Keratinocyte (primary cell): Measurements from ENCODE around the gene JAKMIP1. TPM values are rescaled to one million over a fixed set of nuclear protein-coding genes. Genes with fewer than 3 reads are reported as not detected.

Source experiments
- DNase-seq: peaks from one replicate; pipeline ENCODE4 v3.0.0-alpha.2; 2011; ENCODE audit warnings: low read depth, missing footprints, low spot score
- FAIRE-seq: peaks from 2 replicates; lab custom pipeline; 2011; peaks lifted over from hg19 to GRCh38; lab: Jason Lieb, UNC
- H2AFZ ChIP-seq: 2 replicates; pipeline ENCODE4 v1.6.0; 2012; ENCODE audit warnings: low read length, control low read depth, inconsistent platforms; ENCODE audit not compliant: control insufficient read depth
- H3K27ac ChIP-seq: 2 replicates; pipeline ENCODE4 v1.5.1; 2011; ENCODE audit warnings: low read length; ENCODE audit not compliant: control insufficient read depth, insufficient read depth
- H3K27me3 ChIP-seq: 3 replicates; pipeline ENCODE4 v1.6.0; 2011; ENCODE audit warnings: low read length; ENCODE audit not compliant: control insufficient read depth, insufficient read depth; ENCODE audit errors: extremely low read depth
- H3K36me3 ChIP-seq, 2 experiments: 2 replicates in 1 of 2; 3 replicates in 1 of 2; pipeline ENCODE4 v1.5.1; 2011; ENCODE audit warnings: low read length in 2 of 2, mild to moderate bottlenecking in 1 of 2; ENCODE audit not compliant: control insufficient read depth in 2 of 2, insufficient read depth in 2 of 2; ENCODE audit errors: extremely low read depth in 1 of 2
- H3K4me1 ChIP-seq: 3 replicates; pipeline ENCODE4 v1.5.1; 2011; ENCODE audit warnings: low read length; ENCODE audit not compliant: control insufficient read depth, insufficient read depth; ENCODE audit errors: extremely low read depth
- H3K4me2 ChIP-seq: 3 replicates; pipeline ENCODE4 v1.6.0; 2011; ENCODE audit warnings: low read depth, low read length; ENCODE audit not compliant: control insufficient read depth, insufficient read depth; ENCODE audit errors: extremely low read depth
- H3K4me3 ChIP-seq, 3 experiments: fragments of 200-600 bp in 1 of 3; sonication (generic) in 1 of 3; 2 replicates in 2 of 3; 3 replicates in 1 of 3; pipeline ENCODE4 v1.5.1; 2011 to 2016; ENCODE audit warnings: low read length in 3 of 3, mild to moderate bottlenecking in 3 of 3, control low read depth in 2 of 3, inconsistent platforms in 1 of 3, low read depth in 1 of 3, mixed read lengths in 1 of 3, mixed run types in 1 of 3, moderate library complexity in 1 of 3; ENCODE audit not compliant: control insufficient read depth in 2 of 3, insufficient read depth in 2 of 3; ENCODE audit errors: extremely low read depth in 1 of 3
- H3K79me2 ChIP-seq: 2 replicates; pipeline ENCODE4 v1.6.0; 2012; ENCODE audit warnings: low read length; ENCODE audit not compliant: control insufficient read depth, insufficient read depth
- H3K9ac ChIP-seq: 3 replicates; pipeline ENCODE4 v1.6.0; 2011; ENCODE audit warnings: low read length; ENCODE audit not compliant: control insufficient read depth, insufficient read depth; ENCODE audit errors: extremely low read depth
- H3K9me1 ChIP-seq: 3 replicates; pipeline ENCODE4 v1.6.0; 2011; ENCODE audit warnings: low read length; ENCODE audit not compliant: control insufficient read depth, insufficient read depth; ENCODE audit errors: extremely low read depth
- H3K9me3 ChIP-seq: 2 replicates; pipeline ENCODE4 v1.5.1; 2012; ENCODE audit warnings: low read depth, low read length; ENCODE audit not compliant: control insufficient read depth
- H4K20me1 ChIP-seq: 3 replicates; pipeline ENCODE4 v1.6.0; 2011; ENCODE audit warnings: low read length; ENCODE audit not compliant: control insufficient read depth, insufficient read depth; ENCODE audit errors: extremely low read depth
- CTCF ChIP-seq, 3 experiments: IDR thresholded peaks in 1 of 3; conservative IDR thresholded peaks in 1 of 3; optimal IDR thresholded peaks in 1 of 3; 2 replicates in 2 of 3; 3 replicates in 1 of 3; pipeline versions ENCODE3 to v1.5.1; 2011; ENCODE audit warnings: low read length in 3 of 3, mild to moderate bottlenecking in 3 of 3, moderate library complexity in 2 of 3, control low read depth in 1 of 3, inconsistent platforms in 1 of 3; ENCODE audit not compliant: insufficient read depth in 2 of 3; ENCODE audit errors: extremely low read depth in 1 of 3
- EZH2 ChIP-seq: IDR thresholded peaks from one replicate; pipeline ENCODE4 v1.6.1; 2012; ENCODE audit warnings: inconsistent platforms, mild to moderate bottlenecking, low read length, moderate library complexity
- dilution Hi-C: fragments of 300-500 bp; cut with MboI; formaldehyde crosslinking; loops from one replicate; pipeline ENCODE4 v1.7.0; 2020; ENCODE audit warnings: low sequenced_read_pairs; ENCODE audit not compliant: extremely low pct_ligation_motif_present
- polyA plus RNA-seq, 5 experiments: library from polyadenylated mRNA; depleted of rRNA in 3 of 5; stranded (reverse) in 3 of 5; stranded (forward) in 1 of 5; unstranded in 1 of 5; fragments of >200 nt; gene quantifications; 1 replicate in 1 of 5; 2 replicates in 3 of 5; 3 replicates in 1 of 5; pipeline versions ENCODE4 v1.2.1 to v1.2.3, GENCODE V29; 2011 to 2012; ENCODE audit warnings: missing spikeins in 2 of 5, low read depth in 1 of 5, low replicate concordance in 1 of 5

Gene JAKMIP1
- polyA plus RNA-seq, 1 donor (not counting 4 experiments of a cell fraction or from before 2014, with no cell fraction given) = not detected

GRCh38 chr4:6119507-6120020, 80.8 kb downstream of the JAKMIP1 start:
- TF ChIP-seq EZH2 (no peak), CTCF (optimal IDR thresholded peaks at IDR 0.05 in 1 of 3, IDR thresholded peaks at IDR 0.05 in 1 of 3, conservative IDR thresholded peaks at IDR 0.05 in 1 of 3; ENCODE audit: extremely low read depth in 1 of 3, insufficient read depth in 2 of 3, low read length in 3 of 3) (no peak)
- H3K79me2 ChIP-seq = no peaks in the 10 kb centered on the region
- no peak for DNase-seq
- H3K4me2 ChIP-seq = no peak overlapping the region
- no peak overlapping the region for H3K27ac ChIP-seq
- no peak overlapping the region for H2AFZ ChIP-seq
- dilution Hi-C loops = no loop called here
- H3K9me3 ChIP-seq = no peaks in the 10 kb centered on the region
- no peaks in the 10 kb centered on the region for H4K20me1 ChIP-seq
- H3K27me3 ChIP-seq = peaks cover 6% of the 10 kb centered on the region
- no peak overlapping the region for H3K4me3 ChIP-seq
- no peak for FAIRE-seq
- no peaks in the 10 kb centered on the region for H3K36me3 ChIP-seq
- no peaks in the 10 kb centered on the region for H3K9me1 ChIP-seq
- H3K9ac ChIP-seq = no peak overlapping the region
- no peaks in the 10 kb centered on the region for H3K4me1 ChIP-seq

GRCh38 chr4:6118201-6118600, 82.1 kb downstream of the JAKMIP1 start:
- Histone ChIP-seq H3K4me2 (no peak overlapping the region), H3K4me3 (no peak overlapping the region), H3K9me3 (no peaks in the 10 kb centered on the region), H3K4me1 (no peaks in the 10 kb centered on the region), H3K9ac (no peak overlapping the region), H3K79me2 (no peaks in the 10 kb centered on the region), H4K20me1 (no peaks in the 10 kb centered on the region), H3K27me3 (peaks cover 6% of the 10 kb centered on the region), H2AFZ (no peak overlapping the region), H3K27ac (no peak overlapping the region), H3K36me3 (no peaks in the 10 kb centered on the region), H3K9me1 (no peaks in the 10 kb centered on the region)
- dilution Hi-C loops = no loop called here
- no peak for DNase-seq
- TF ChIP-seq CTCF (optimal IDR thresholded peaks at IDR 0.05 in 1 of 3, IDR thresholded peaks at IDR 0.05 in 1 of 3, conservative IDR thresholded peaks at IDR 0.05 in 1 of 3; ENCODE audit: extremely low read depth in 1 of 3, insufficient read depth in 2 of 3, low read length in 3 of 3) (no peak), EZH2 (no peak)
- no peak for FAIRE-seq
